ENCODE data around the gene PTBP2. TPM values are rescaled to one million over a fixed set of nuclear protein-coding genes. Genes with fewer than 3 reads are reported as not detected.

PTBP2 gene, protein sequence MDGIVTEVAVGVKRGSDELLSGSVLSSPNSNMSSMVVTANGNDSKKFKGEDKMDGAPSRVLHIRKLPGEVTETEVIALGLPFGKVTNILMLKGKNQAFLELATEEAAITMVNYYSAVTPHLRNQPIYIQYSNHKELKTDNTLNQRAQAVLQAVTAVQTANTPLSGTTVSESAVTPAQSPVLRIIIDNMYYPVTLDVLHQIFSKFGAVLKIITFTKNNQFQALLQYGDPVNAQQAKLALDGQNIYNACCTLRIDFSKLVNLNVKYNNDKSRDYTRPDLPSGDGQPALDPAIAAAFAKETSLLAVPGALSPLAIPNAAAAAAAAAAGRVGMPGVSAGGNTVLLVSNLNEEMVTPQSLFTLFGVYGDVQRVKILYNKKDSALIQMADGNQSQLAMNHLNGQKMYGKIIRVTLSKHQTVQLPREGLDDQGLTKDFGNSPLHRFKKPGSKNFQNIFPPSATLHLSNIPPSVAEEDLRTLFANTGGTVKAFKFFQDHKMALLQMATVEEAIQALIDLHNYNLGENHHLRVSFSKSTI
- total RNA-seq (10 to 100 TPM in 3 of 4 donors, 1 to 10 TPM in 1; 9.2 to 20.3 (median 15.1) TPM), polyA plus RNA-seq (1 to 10 TPM; 5.5 to 9.3 (median 6.9) TPM)
- long read RNA-seq, donor 1, full-length matches to known transcripts = 10 of 13 reads
- long read RNA-seq, donor 1, partial matches to known transcripts = 2 of 13 reads
- long read RNA-seq, donor 1, other reads (novel, unspliced or antisense) = 1 of 13 reads
- long read RNA-seq, donor 2, full-length matches to known transcripts = 11 of 15 reads
- long read RNA-seq, donor 2, partial matches to known transcripts = 1 of 15 reads
- long read RNA-seq, donor 2, other reads (novel, unspliced or antisense) = 3 of 15 reads

DNA sequence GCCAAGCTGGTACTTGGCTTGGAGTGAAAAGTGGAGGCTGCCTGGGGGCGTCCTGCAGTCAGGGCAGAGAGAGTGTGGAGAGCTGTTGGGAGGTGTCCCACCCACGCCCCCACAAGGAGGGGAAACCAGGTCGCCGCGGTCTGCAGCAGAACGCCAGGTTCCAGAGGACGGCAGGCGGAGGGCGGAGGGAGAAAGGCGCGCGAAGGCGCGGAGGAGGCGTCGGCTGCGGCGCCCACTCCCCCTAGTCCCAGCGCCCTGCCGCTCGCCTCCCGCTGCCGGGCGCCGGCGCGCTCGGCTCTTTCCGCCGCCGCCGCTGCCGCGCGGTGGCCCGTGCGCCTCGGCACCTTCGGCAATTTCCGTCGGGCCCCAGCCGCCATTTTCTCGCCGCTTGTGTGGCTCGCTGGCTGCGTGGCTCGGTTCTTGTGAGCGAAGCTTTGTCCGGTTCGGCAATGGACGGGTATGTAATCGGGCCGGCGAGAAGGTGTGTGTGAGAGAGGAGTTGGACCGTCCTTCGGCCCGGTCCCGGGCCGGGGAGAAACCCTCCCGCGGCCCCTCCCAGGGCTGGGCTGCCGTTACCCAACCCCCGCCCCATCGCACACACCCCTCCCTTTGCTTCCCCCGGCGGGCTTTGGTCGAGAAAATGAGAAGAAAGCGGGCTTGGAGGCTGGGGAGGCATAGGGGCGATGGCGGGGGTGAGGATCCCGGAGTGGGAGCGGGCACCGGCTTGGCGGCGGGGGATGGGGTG lies at the start of gene PTBP2:
PTBP2 (plus strand) TSS at position 369 of the 745 bp plus-strand sequence; CDS start at position 450, 81 bp downstream.
- peaks cover 0 to 18% of the 10 kb centered on the region in 2 donors for H3K36me3 ChIP-seq (ENCODE audit: insufficient read depth in 1 of 2, low read depth in 1 of 2)
- H3K27ac ChIP-seq = peak within 1 kb of the TSS; percentile 94
- DNase-seq (peak; percentile 84 to 92), ATAC-seq (peak; percentile 95 to 97 (median 96))
- H3K4me3 ChIP-seq = peak within 1 kb of the TSS; percentile 96
- no peaks in the 10 kb centered on the region for H3K9me3 ChIP-seq
- H3K4me1 ChIP-seq = peaks cover 15% of the 10 kb centered on the region
- H3K27me3 ChIP-seq (ENCODE audit: insufficient read depth in 3 of 3, low read length in 2 of 3) = no peaks in the 10 kb centered on the region
- TF ChIP-seq, protein P1, sequence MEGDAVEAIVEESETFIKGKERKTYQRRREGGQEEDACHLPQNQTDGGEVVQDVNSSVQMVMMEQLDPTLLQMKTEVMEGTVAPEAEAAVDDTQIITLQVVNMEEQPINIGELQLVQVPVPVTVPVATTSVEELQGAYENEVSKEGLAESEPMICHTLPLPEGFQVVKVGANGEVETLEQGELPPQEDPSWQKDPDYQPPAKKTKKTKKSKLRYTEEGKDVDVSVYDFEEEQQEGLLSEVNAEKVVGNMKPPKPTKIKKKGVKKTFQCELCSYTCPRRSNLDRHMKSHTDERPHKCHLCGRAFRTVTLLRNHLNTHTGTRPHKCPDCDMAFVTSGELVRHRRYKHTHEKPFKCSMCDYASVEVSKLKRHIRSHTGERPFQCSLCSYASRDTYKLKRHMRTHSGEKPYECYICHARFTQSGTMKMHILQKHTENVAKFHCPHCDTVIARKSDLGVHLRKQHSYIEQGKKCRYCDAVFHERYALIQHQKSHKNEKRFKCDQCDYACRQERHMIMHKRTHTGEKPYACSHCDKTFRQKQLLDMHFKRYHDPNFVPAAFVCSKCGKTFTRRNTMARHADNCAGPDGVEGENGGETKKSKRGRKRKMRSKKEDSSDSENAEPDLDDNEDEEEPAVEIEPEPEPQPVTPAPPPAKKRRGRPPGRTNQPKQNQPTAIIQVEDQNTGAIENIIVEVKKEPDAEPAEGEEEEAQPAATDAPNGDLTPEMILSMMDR (IDR thresholded peaks at IDR 0.05) = no peak
- intact Hi-C loops (cut with DNase I) = no loop called here
- WGBS, 3 donors = 0 to 1% (median 0%) methylated on average over 46 to 75 of the region's 75 CpGs

DNA sequence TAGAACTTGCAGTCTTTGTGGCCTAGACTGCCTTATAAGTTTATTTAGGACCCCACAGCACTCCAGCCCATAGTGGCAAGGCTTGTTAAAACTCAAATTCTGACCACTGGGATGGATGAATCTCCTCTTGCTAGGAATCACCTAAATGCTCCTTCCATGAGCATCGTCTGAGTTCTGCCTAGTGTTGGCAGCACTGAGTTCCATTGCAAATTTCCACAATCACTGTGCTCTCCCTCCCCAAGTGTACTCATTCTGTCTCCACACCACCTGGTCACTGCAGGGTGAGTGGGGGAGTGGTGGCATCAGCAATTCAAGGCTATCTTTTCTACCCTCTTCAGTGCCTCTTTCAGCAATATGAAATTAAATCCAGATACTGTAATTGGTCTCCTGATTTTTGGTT lies 46.7 kb upstream of the PTBP2 start:
- 25 to 34% (median 29%) methylated on average over 1 of the region's 1 CpG for WGBS, 3 donors
- no peaks in the 10 kb centered on the region for H3K36me3 ChIP-seq (ENCODE audit: insufficient read depth in 1 of 2, low read depth in 1 of 2)
- peaks cover 0 to 2% (median 0%) of the 10 kb centered on the region in 3 donors for H3K27me3 ChIP-seq (ENCODE audit: insufficient read depth in 3 of 3, low read length in 2 of 3)
- DNase-seq = no peak
- intact Hi-C loops (cut with DNase I) = no loop called here
- TF ChIP-seq, protein P1 (IDR thresholded peaks at IDR 0.05) = no peak
- H3K27ac ChIP-seq = no peak overlapping the region
- ATAC-seq = no peak
- H3K9me3 ChIP-seq = peaks cover 10% of the 10 kb centered on the region
- no peak overlapping the region for H3K4me3 ChIP-seq
- no peaks in the 10 kb centered on the region for H3K4me1 ChIP-seq

DNA sequence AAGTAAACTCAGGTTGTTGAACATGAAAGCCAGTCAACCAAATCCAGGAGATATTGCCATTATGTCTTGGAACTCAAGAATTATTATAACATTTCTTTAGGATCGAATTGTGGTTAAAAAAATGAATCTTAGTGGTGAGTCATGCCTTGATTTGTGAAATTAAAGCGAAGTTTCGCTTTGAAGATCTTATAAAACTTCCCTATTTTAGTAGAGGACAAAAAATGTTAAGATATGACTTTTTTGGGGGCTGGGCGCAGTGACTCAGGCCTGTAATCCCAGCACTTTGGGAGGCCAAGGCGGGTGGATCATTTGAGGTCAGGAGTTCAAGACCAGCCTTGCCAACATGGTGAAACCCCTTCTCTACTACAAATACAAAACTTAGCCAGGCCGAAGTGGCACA lies 39.5 kb upstream of the PTBP2 start:
- ATAC-seq (no peak), DNase-seq (no peak)
- Histone ChIP-seq H3K27me3 (ENCODE audit: insufficient read depth in 3 of 3, low read length in 2 of 3) (no peaks in the 10 kb centered on the region), H3K4me1 (no peaks in the 10 kb centered on the region), H3K4me3 (no peak overlapping the region), H3K9me3 (no peaks in the 10 kb centered on the region), H3K36me3 (ENCODE audit: insufficient read depth in 1 of 2, low read depth in 1 of 2) (no peaks in the 10 kb centered on the region), H3K27ac (no peak overlapping the region)
- WGBS, 3 donors = 51 to 79% (median 77%) methylated on average over 5 to 6 of the region's 6 CpGs
- TF ChIP-seq, protein P1 (IDR thresholded peaks at IDR 0.05) = no peak
- intact Hi-C loops (cut with DNase I) = no loop called here

DNA sequence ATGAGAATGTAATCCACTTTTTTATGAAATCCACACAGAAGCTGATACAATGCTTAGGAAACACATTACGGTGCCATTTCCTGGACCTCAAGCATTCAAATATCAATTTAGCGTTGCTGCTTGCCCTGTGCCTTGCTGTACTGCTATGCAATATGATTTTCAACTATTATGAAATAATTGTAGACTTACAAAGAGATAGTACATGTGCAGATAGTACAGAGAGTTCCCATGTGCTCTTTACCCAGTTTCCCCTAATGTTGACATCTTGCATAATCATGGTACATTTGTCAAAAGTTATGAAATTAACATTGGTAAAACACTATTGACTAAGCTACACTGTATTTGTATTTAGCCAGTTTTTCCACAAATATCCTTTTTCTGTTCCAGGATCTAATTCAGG lies 37.7 kb upstream of the PTBP2 start:
- intact Hi-C loops (cut with DNase I) = no loop called here
- Histone ChIP-seq H3K36me3 (ENCODE audit: insufficient read depth in 1 of 2, low read depth in 1 of 2) (no peaks in the 10 kb centered on the region), H3K4me1 (no peaks in the 10 kb centered on the region), H3K9me3 (no peaks in the 10 kb centered on the region), H3K27ac (no peak overlapping the region), H3K27me3 (ENCODE audit: insufficient read depth in 3 of 3, low read length in 2 of 3) (no peaks in the 10 kb centered on the region), H3K4me3 (no peak overlapping the region)
- DNase-seq (no peak), ATAC-seq (peak in 3 of 4 donors; percentile 56 to 78 (median 59))
- WGBS, 3 donors = 46 to 62% (median 61%) methylated on average over 2 of the region's 2 CpGs
- TF ChIP-seq, protein P1 (IDR thresholded peaks at IDR 0.05) = no peak

Data from psoas muscle (tissue), 8 donors.